A673 (cell line): ENCODE results near the gene LUC7L2.
"Not testable (repeated sequence)": the region's sequence is repeated elsewhere in the genome, so short reads cannot be mapped to it uniquely, and the experiment has no call there.

ENCODE experiments used
- EZH2 ChIP-seq: fragments of 200-600 bp; sonication (generic); IDR thresholded peaks from 2 replicates; pipeline ENCODE4 v1.6.1; 2017; ENCODE audit warnings: borderline replicate concordance, low read depth, mild to moderate bottlenecking, mixed read lengths, antibody characterized with exemption, low read length; ENCODE audit not compliant: poor library complexity, severe bottlenecking
- TF ChIP-seq, protein P1 (sequence below): fragments of 300-800, 200-600 bp; sonication (generic); conservative IDR thresholded peaks from 2 replicates; pipeline ENCODE4 v1.5.1; 2017; ENCODE audit warnings: low read depth, mild to moderate bottlenecking, antibody characterized with exemption, low read length, moderate library complexity, mixed read lengths

- TF ChIP-seq, protein P1, sequence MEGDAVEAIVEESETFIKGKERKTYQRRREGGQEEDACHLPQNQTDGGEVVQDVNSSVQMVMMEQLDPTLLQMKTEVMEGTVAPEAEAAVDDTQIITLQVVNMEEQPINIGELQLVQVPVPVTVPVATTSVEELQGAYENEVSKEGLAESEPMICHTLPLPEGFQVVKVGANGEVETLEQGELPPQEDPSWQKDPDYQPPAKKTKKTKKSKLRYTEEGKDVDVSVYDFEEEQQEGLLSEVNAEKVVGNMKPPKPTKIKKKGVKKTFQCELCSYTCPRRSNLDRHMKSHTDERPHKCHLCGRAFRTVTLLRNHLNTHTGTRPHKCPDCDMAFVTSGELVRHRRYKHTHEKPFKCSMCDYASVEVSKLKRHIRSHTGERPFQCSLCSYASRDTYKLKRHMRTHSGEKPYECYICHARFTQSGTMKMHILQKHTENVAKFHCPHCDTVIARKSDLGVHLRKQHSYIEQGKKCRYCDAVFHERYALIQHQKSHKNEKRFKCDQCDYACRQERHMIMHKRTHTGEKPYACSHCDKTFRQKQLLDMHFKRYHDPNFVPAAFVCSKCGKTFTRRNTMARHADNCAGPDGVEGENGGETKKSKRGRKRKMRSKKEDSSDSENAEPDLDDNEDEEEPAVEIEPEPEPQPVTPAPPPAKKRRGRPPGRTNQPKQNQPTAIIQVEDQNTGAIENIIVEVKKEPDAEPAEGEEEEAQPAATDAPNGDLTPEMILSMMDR: not testable (repeated sequence)
- TF ChIP-seq EZH2: not testable (repeated sequence)
Measured at GRCh38 chr7:139333443-139333842, 26.3 kb upstream of the LUC7L2 start.
